Measurements from ENCODE around the gene SERPINB1. TPM values are rescaled to one million over a fixed set of nuclear protein-coding genes. Genes with fewer than 3 reads are reported as not detected.

Gene SERPINB1
- total RNA-seq, 3 donors from 2014 or later (not counting 1 experiment from before 2014, with no cell fraction given), result 74.8 to 80.2 (median 78.1) TPM

DNA sequence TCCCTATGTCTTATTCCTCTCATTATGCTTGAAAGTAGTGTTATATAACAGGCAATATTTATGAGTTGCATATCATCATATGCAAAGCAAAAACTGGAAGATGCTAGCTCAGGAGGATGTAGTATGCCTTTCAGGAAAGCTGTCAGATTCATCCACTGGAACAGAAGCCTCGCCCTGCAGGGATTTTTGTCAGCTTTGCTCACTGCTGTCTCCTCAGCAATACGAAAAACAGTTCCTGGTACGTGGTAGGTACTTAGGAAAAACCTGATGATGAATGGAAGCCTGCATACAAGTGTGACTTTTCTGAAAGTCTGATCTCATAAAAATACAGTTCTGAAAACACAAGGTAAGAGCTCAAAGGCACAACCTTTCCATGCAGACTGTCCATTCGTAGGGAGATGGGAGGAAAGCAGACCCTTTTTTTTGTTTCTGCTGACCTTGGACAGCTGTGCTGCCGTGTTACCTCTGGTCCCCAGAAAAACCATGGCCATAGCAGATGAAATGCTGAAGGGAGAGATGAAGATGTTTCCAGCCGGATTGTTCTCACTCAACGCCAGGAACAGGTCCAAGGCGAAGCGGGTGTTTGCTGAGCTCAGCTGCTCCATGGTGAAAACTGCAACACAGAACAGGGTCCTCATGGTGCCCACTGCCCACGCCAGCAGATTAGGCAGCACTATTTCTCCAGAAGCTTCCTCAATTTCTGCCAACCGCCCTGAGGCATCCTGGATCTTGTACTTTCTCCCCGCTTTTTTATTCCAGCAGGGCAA is 1.5 kb downstream of the SERPINB1 start:
- TF ChIP-seq, protein P1, sequence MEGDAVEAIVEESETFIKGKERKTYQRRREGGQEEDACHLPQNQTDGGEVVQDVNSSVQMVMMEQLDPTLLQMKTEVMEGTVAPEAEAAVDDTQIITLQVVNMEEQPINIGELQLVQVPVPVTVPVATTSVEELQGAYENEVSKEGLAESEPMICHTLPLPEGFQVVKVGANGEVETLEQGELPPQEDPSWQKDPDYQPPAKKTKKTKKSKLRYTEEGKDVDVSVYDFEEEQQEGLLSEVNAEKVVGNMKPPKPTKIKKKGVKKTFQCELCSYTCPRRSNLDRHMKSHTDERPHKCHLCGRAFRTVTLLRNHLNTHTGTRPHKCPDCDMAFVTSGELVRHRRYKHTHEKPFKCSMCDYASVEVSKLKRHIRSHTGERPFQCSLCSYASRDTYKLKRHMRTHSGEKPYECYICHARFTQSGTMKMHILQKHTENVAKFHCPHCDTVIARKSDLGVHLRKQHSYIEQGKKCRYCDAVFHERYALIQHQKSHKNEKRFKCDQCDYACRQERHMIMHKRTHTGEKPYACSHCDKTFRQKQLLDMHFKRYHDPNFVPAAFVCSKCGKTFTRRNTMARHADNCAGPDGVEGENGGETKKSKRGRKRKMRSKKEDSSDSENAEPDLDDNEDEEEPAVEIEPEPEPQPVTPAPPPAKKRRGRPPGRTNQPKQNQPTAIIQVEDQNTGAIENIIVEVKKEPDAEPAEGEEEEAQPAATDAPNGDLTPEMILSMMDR (IDR thresholded peaks at IDR 0.05), result no peak
- no peak for DNase-seq
- Histone ChIP-seq H3K27me3 (ENCODE audit: control insufficient read depth, insufficient read depth, low read length) (no peaks in the 10 kb centered on the region), H3K9me3 (ENCODE audit: control insufficient read depth, insufficient read depth, low read length) (no peaks in the 10 kb centered on the region), H3K4me1 (ENCODE audit: control insufficient read depth, insufficient read depth, low read length) (peaks cover 36% of the 10 kb centered on the region), H3K36me3 (ENCODE audit: control insufficient read depth, insufficient read depth, low read length) (peaks cover 41% of the 10 kb centered on the region), H3K4me3 (ENCODE audit: low read length) (peak overlapping the region; percentile 64), H3K27ac (ENCODE audit: low read length) (peak overlapping the region; percentile 78)
- Mint-ChIP-seq H3K9me3 (no peaks in the 10 kb centered on the region), H3K27me3 (ENCODE audit: low read depth in 2 of 2) (no peaks in the 10 kb centered on the region), H3K4me1 (peaks cover 53 to 63% of the 10 kb centered on the region in 2 donors), H3K4me3 (peak overlapping the region; percentile 94), H3K27ac (peak overlapping the region; percentile 90 to 94), H3K36me3 (peaks cover 13% of the 10 kb centered on the region)
- no peak for ATAC-seq
- 54% methylated on average over 12 of the region's 12 CpGs for WGBS (ENCODE audit: insufficient coverage)
- intact Hi-C loops (cut with micrococcal nuclease), result loop anchor here (2.0 kb wide), 1 partner anchor 75 kb away; the partner anchor contains the start of gene WRNIP1

DNA sequence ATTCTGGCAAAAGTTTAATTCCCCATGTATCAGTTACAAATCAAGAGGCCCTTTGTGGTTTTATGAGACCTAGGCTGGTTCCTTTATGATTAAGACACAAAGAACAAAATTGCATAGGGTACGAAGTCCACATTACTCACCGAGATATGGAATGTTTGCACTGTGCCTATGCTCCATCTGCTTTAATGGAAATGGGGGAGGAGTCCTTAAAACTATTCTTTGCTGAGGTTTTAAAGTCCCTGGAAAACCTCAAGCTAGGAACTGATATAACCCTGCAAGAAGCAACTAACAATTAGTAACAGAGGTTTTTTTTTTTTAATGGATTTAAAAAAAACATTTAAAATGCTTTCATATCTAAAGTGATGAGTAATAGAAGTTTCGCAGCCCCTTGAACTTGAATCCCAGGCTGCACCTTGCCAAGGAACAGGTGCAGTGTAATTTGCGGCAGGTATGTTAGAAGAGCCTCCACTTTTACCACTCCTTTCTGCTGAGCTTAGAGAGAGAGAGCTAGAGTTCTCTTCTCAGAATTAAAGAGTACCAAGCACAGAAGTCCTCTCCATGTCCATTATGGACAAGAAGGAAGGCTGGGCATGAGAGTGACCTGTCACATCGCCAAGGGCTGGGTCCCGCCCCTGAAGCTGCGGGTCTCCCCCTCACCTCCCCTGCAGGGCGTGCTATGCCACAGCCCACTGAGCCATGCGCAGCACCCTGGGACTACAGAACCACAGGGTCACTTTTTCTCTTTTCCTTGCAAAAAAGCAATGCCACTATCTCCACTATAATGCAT is 2.3 kb downstream of the SERPINB1 start:
- no peaks in the 10 kb centered on the region for H3K27me3 ChIP-seq (ENCODE audit: control insufficient read depth, insufficient read depth, low read length)
- intact Hi-C loops (cut with micrococcal nuclease), result no loop called here
- Mint-ChIP-seq H3K36me3 (peaks cover 20% of the 10 kb centered on the region), H3K4me1 (peaks cover 61 to 71% of the 10 kb centered on the region in 2 donors), H3K9me3 (no peaks in the 10 kb centered on the region), H3K4me3 (peak overlapping the region; percentile 94), H3K27ac (peak overlapping the region; percentile 90 to 94), H3K27me3 (ENCODE audit: low read depth in 2 of 2) (no peaks in the 10 kb centered on the region)
- peaks cover 36% of the 10 kb centered on the region for H3K4me1 ChIP-seq (ENCODE audit: control insufficient read depth, insufficient read depth, low read length)
- DNase-seq, result peak in 1 of 2 donors; percentile 10
- no peak for ATAC-seq
- H3K9me3 ChIP-seq (ENCODE audit: control insufficient read depth, insufficient read depth, low read length), result no peaks in the 10 kb centered on the region
- H3K36me3 ChIP-seq (ENCODE audit: control insufficient read depth, insufficient read depth, low read length), result peaks cover 48% of the 10 kb centered on the region
- TF ChIP-seq, protein P1 (IDR thresholded peaks at IDR 0.05), result no peak
- no peak overlapping the region for H3K27ac ChIP-seq (ENCODE audit: low read length)
- H3K4me3 ChIP-seq (ENCODE audit: low read length), result no peak overlapping the region
- 40% methylated on average over 9 of the region's 9 CpGs for WGBS (ENCODE audit: insufficient coverage)

- H3K27ac Mint-ChIP-seq, result peak overlapping the region; percentile 31 to 33
- TF ChIP-seq, protein P1 (IDR thresholded peaks at IDR 0.05), result no peak
- peaks cover 29% of the 10 kb centered on the region for H3K36me3 Mint-ChIP-seq
- H3K4me1 Mint-ChIP-seq, result peaks cover 62 to 71% of the 10 kb centered on the region in 2 donors
- H3K4me3 ChIP-seq (ENCODE audit: low read length), result no peak overlapping the region
- no peaks in the 10 kb centered on the region for H3K9me3 Mint-ChIP-seq
- H3K4me3 Mint-ChIP-seq, result no peak overlapping the region
- H3K4me1 ChIP-seq (ENCODE audit: control insufficient read depth, insufficient read depth, low read length), result peaks cover 36% of the 10 kb centered on the region
- no peaks in the 10 kb centered on the region for H3K27me3 Mint-ChIP-seq (ENCODE audit: low read depth in 2 of 2)
- DNase-seq, result no peak
- intact Hi-C loops (cut with micrococcal nuclease), result no loop called here
- H3K9me3 ChIP-seq (ENCODE audit: control insufficient read depth, insufficient read depth, low read length), result no peaks in the 10 kb centered on the region
- no peaks in the 10 kb centered on the region for H3K27me3 ChIP-seq (ENCODE audit: control insufficient read depth, insufficient read depth, low read length)
- peaks cover 59% of the 10 kb centered on the region for H3K36me3 ChIP-seq (ENCODE audit: control insufficient read depth, insufficient read depth, low read length)
- 57% methylated on average over 1 of the region's 3 CpGs for WGBS (ENCODE audit: insufficient coverage)
- H3K27ac ChIP-seq (ENCODE audit: low read length), result no peak overlapping the region
- no peak for ATAC-seq
Observed at GRCh38 chr6:2838251-2838650, 3.4 kb downstream of the SERPINB1 start.
